ENCODE data around the gene ZIC5.

- TF ChIP-seq CTCF (IDR thresholded peaks at IDR 0.05), result no peak
- TF ChIP-seq POLR2A (IDR thresholded peaks at IDR 0.05), result no peak
Measured at GRCh38 chr13:99971576-99972189, at the start of gene ZIC5.
